ENCODE results near the gene ALG14. TPM values are rescaled to one million over a fixed set of nuclear protein-coding genes. Genes with fewer than 3 reads are reported as not detected.
A peak's percentile ranks its signal among the peaks of the same experiment; 100 is the strongest.

The ALG14 gene
- 1.4 and 2.0 TPM in 2 replicates for total RNA-seq (2012; rRNA removed)
- polyA plus RNA-seq (2012; rRNA removed), result 1.6 and 1.7 TPM in 2 replicates
- polyA plus RNA-seq (2012; cell fraction: cytosol; rRNA removed), result 1.2 and 2.0 TPM in 2 replicates
- polyA plus RNA-seq (2012; cell fraction: nucleus; rRNA removed; ENCODE audit: low replicate concordance), result 0.60 and 0.75 TPM in 2 replicates
- Bru-seq, nascent RNA, result percentile 61 among the genes with signal in this experiment
- BruChase-seq, experiment 1, labeled RNA remaining after a 6-hour chase, result percentile 61 among the genes with signal in this experiment
- percentile 53 among the genes with signal in this experiment for BruChase-seq, experiment 2, labeled RNA remaining after a 2-hour chase
- long read RNA-seq, full-length matches to known transcripts, result 9 of 9 reads
- long read RNA-seq, partial matches to known transcripts, result 0 of 9 reads
- long read RNA-seq, other reads (novel, unspliced or antisense), result 0 of 9 reads

GRCh38 chr1:95072532-95073419, at the start of gene ALG14:
ALG14 (minus strand) TSS chr1:95072951; CDS start chr1:95072898, 53 bp downstream.
- DNase-seq (peak; percentile 96), ATAC-seq (ENCODE audit: low read depth) (peak; percentile 98)
- in situ Hi-C loops (cut with MboI; ENCODE audit: low sequenced_read_pairs) (no loop called here), intact Hi-C loops (cut with micrococcal nuclease) (loop anchor here (1.0 kb wide), 2 partner anchors 44 to 161 kb away; no protein-coding TSS in a partner anchor), dilution Hi-C loops (cut with HindIII; ENCODE audit: low sequenced_read_pairs, unreplicated experiment) (no loop called here)
- H3K9me3 ChIP-seq (ENCODE audit: control insufficient read depth, insufficient read depth, low read length), result no peaks in the 10 kb centered on the region
- WGBS, 2 experiments (ENCODE audit: extremely low coverage in 2 of 2, insufficient read length in 1 of 2), result 3% methylated on average over 20 of the region's 53 CpGs; no CpG with 5 or more reads in 1 of the 2 experiments
- H2BK5ac ChIP-seq (ENCODE audit: low read depth, low read length, poor library complexity, severe bottlenecking), result peak within 1 kb of the TSS; percentile 98
- POLR2A ChIA-PET (ENCODE audit: unreplicated experiment), result interaction anchor here (0.6 to 1.2 kb wide), 2 partner anchors 161 to 576 kb away, joined by 4 to 9 read pairs; partner anchors contain the start of gene RWDD3
- no peaks in the 10 kb centered on the region for H3K27me3 ChIP-seq (ENCODE audit: control insufficient read depth, insufficient read depth, low read length)
- no TSS peak for BruUV-seq (replicated peaks)
- H2BK20ac ChIP-seq (ENCODE audit: low read depth, low read length), result peak within 1 kb of the TSS; percentile 98
- peaks cover 2% of the 10 kb centered on the region; the same call in 1 of the 2 replicates for H3K4me1 ChIP-seq (ENCODE audit: control insufficient read depth, insufficient read depth, low read length)
- peak within 1 kb of the TSS; percentile 99 for H3K23ac ChIP-seq (ENCODE audit: low read depth, low read length)
- peak within 1 kb of the TSS; percentile 99 for H2BK120ac ChIP-seq (ENCODE audit: low read depth, low read length)
- peak within 1 kb of the TSS; percentile 93 for H3K4me2 ChIP-seq (ENCODE audit: low read depth, low read length)
- H4K5ac ChIP-seq (ENCODE audit: low read depth, low read length), result peak within 1 kb of the TSS; percentile 97
- peak within 1 kb of the TSS; percentile 94 for H2AK9ac ChIP-seq (replicated peaks; ENCODE audit: low read depth, low read length, poor library complexity)
- H3K18ac ChIP-seq (ENCODE audit: low read depth, low read length), result peak within 1 kb of the TSS; percentile 97
- H2AK5ac ChIP-seq (ENCODE audit: low read depth, low read length), result peak within 1 kb of the TSS; percentile 72
- H3K4ac ChIP-seq (ENCODE audit: low read depth, low read length), result peak within 1 kb of the TSS; percentile 99
- peak within 1 kb of the TSS; percentile 100 for H4K91ac ChIP-seq (ENCODE audit: insufficient read depth, low read depth, low read length)
- H3K9ac ChIP-seq (ENCODE audit: low read depth, low read length), result peak within 1 kb of the TSS; percentile 97
- peak within 1 kb of the TSS; percentile 99; the same call in 1 of the 3 replicates for H2BK15ac ChIP-seq (ENCODE audit: low read depth, low read length)
- H3K79me1 ChIP-seq (ENCODE audit: low read depth in 1 of 2, low read length in 2 of 2), result peaks cover 10 to 16% of the 10 kb centered on the region in 2 experiments
- peak within 1 kb of the TSS; percentile 67 for H3K4me3 ChIP-seq (ENCODE audit: insufficient read depth, low read depth, low read length)
- TF ChIP-seq ELK1 (IDR thresholded peaks at IDR 0.05; ENCODE audit: borderline replicate concordance, low read depth, low read length) (0 out of 2 replicates have a peak, but pooled peaks have one; percentile 51), MAZ (IDR thresholded peaks at IDR 0.05; ENCODE audit: borderline replicate concordance, low read depth, low read length) (peak; percentile 72; the same call in 1 of the 2 replicates), CHD1 (IDR thresholded peaks at IDR 0.05; ENCODE audit: low read depth, low read length) (0 out of 2 replicates have a peak, but pooled peaks have one; percentile 63), NFE2L2 (IDR thresholded peaks at IDR 0.05; ENCODE audit: low read depth, low read length) (no peak), BHLHE40 (IDR thresholded peaks at IDR 0.05; ENCODE audit: low read depth, low read length) (0 out of 2 replicates have a peak, but pooled peaks have one; percentile 19), SMC3 (IDR thresholded peaks at IDR 0.05; ENCODE audit: low read depth, low read length) (no peak), POLR2A (IDR thresholded peaks at IDR 0.05; ENCODE audit: low read depth, low read length) (peak; percentile 34; the same call in 1 of the 2 replicates), MAFK (IDR thresholded peaks at IDR 0.05; ENCODE audit: low read depth, low read length) (0 out of 2 replicates have a peak, but pooled peaks have one; percentile 1), RCOR1 (IDR thresholded peaks at IDR 0.05; ENCODE audit: insufficient replicate concordance, low read length) (no peak), RFX5 (IDR thresholded peaks at IDR 0.05; ENCODE audit: low read depth, low read length) (no peak), MXI1 (IDR thresholded peaks at IDR 0.05; ENCODE audit: borderline replicate concordance, low read depth, low read length) (peak; percentile 84)
- H3K14ac ChIP-seq (replicated peaks; ENCODE audit: low read depth, low read length), result peak within 1 kb of the TSS; percentile 100
- CTCF ChIA-PET, result interaction anchor here (1.2 to 2.9 kb wide), 3 partner anchors 11 to 161 kb away, joined by 3 to 13 read pairs (median 8); partner anchors contain the start of gene RWDD3
- no peaks in the 10 kb centered on the region for H4K20me1 ChIP-seq (ENCODE audit: insufficient read depth, low read length)
- peak within 1 kb of the TSS; percentile 99 for H3K56ac ChIP-seq (ENCODE audit: extremely low read depth, insufficient read depth, low read length)
- H4K8ac ChIP-seq (ENCODE audit: low read depth in 2 of 2, low read length in 2 of 2), result peak within 1 kb of the TSS; percentile 89 to 100
- no peaks in the 10 kb centered on the region for H3K36me3 ChIP-seq (ENCODE audit: control insufficient read depth, insufficient read depth, low read length)
- peak within 1 kb of the TSS; percentile 99 for H2AFZ ChIP-seq (replicated peaks; ENCODE audit: low read length, poor library complexity)
- peaks cover 3% of the 10 kb centered on the region for H3K9me1 ChIP-seq (ENCODE audit: insufficient read depth, low read length)
- peak within 1 kb of the TSS; percentile 97 for H3K27ac ChIP-seq (ENCODE audit: insufficient read depth, low read length)
